Activated CD4-positive, alpha-beta T cell treated with anti-CD3 and anti-CD28 coated beads, Interleukin-2, Interleukin-6, amounts not matched to agents 100 ng/mL and 50 ng/mL, durations not matched to agents 16 hours and 8 hours (primary cell): ENCODE data around the gene TRIAP1.
"Not testable (repeated sequence)": the region's sequence is repeated elsewhere in the genome, so short reads cannot be mapped to it uniquely, and the experiment has no call there.

ENCODE experiments used
- DNase-seq: peaks from one replicate; pipeline ENCODE4 v3.0.0-alpha.2; 2020

Gene TRIAP1

GRCh38 chr12:120468325-120468820 is 22.2 kb upstream of the TRIAP1 start:
- DNase-seq, result peak; percentile 52

GRCh38 chr12:120467439-120467838 is 21.3 kb upstream of the TRIAP1 start:
- no peak for DNase-seq

GRCh38 chr12:120466560-120467315 is 20.6 kb upstream of the TRIAP1 start:
- DNase-seq, result peak; percentile 56

- DNase-seq, result no peak
Observed at GRCh38 chr12:120465756-120466155, 19.6 kb upstream of the TRIAP1 start.

GRCh38 chr12:120463712-120464111 is 17.5 kb upstream of the TRIAP1 start:
- no peak for DNase-seq

GRCh38 chr12:120462099-120462640 is 16.0 kb upstream of the TRIAP1 start:
- no peak for DNase-seq

- no peak for DNase-seq
Observed at GRCh38 chr12:120460157-120460556, 14.0 kb upstream of the TRIAP1 start.

GRCh38 chr12:120457133-120457532 is 10.9 kb upstream of the TRIAP1 start:
- DNase-seq, result peak; percentile 18

- no peak for DNase-seq
Observed at GRCh38 chr12:120455302-120455701, 9.1 kb upstream of the TRIAP1 start.

- peak; percentile 54 for DNase-seq
Observed at GRCh38 chr12:120453977-120454376, 7.8 kb upstream of the TRIAP1 start.

GRCh38 chr12:120453060-120453750 is 7.0 kb upstream of the TRIAP1 start:
- no peak for DNase-seq

- DNase-seq, result not testable (repeated sequence)
Observed at GRCh38 chr12:120452524-120452923, 6.3 kb upstream of the TRIAP1 start.

GRCh38 chr12:120447992-120448391 is 1.8 kb upstream of the TRIAP1 start:
- no peak for DNase-seq

- not testable (repeated sequence) for DNase-seq
Observed at GRCh38 chr12:120446844-120447178, 627 bp upstream of the TRIAP1 start.

GRCh38 chr12:120444676-120445075 is 1.5 kb downstream of the TRIAP1 start:
- DNase-seq, result no peak

- DNase-seq, result peak; percentile 82
Observed at GRCh38 chr12:120439646-120440247, 6.4 kb downstream of the TRIAP1 start.

GRCh38 chr12:120438495-120439198 is 7.5 kb downstream of the TRIAP1 start:
- no peak for DNase-seq

- peak; percentile 99 for DNase-seq
Observed at GRCh38 chr12:120437735-120438494, 8.3 kb downstream of the TRIAP1 start, which contains the start of gene COX6A1. COX6A1 (plus strand) TSS chr12:120438113; CDS start chr12:120438127, 14 bp downstream.

- DNase-seq, result no peak
Observed at GRCh38 chr12:120432772-120433525, 13.2 kb downstream of the TRIAP1 start.

- DNase-seq, result no peak
Observed at GRCh38 chr12:120429368-120429767, 16.8 kb downstream of the TRIAP1 start.

- no peak for DNase-seq
Observed at GRCh38 chr12:120428597-120429229, 17.5 kb downstream of the TRIAP1 start.
